GM19328 (cell line): ENCODE data around the gene WDR48.

ENCODE experiments used
- ATAC-seq: cut with Tn5 transposase; IDR thresholded peaks from one replicate; pipeline ENCODE4 v1.9.1; 2021; ENCODE audit warnings: mild to moderate bottlenecking, moderate library complexity; ENCODE audit not compliant: unreplicated experiment

WDR48 gene

DNA sequence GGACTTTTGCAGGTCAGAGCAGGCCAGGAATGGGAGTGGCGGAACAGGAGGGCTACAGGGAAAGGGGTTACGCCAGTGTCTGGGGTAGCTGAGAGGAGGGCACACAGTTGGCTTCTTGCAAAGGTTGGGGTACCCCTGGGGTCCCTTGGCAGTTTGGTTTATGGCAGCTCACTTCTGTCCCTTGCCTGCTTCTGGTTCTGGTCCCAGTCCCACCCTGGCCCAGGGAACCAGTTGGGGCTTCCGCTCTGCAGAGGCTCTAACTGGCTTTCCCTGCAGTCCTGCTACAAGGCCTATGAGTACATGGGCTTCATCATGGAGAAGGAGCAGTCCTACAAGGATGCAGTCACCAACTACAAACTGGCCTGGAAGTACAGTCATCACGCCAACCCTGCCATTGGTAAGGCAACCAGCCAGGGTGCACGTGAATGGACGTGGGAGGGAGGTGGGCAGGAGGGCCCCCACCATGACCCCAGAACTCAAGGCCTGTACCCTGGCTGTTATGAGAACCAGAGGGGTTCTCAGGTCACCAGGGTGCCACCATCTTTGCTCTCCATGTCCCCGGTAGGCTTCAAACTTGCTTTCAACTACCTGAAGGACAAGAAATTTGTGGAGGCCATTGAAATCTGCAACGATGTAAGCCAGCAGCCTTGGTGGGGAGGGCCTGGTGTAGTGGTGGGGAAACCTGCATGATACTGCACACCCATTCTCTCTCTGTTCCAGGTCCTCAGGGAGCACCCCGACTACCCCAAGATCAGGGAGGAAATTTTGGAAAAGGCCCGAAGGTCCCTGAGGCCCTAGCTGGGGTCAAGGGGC is 86.4 kb downstream of the WDR48 start:
- no peak for ATAC-seq

DNA sequence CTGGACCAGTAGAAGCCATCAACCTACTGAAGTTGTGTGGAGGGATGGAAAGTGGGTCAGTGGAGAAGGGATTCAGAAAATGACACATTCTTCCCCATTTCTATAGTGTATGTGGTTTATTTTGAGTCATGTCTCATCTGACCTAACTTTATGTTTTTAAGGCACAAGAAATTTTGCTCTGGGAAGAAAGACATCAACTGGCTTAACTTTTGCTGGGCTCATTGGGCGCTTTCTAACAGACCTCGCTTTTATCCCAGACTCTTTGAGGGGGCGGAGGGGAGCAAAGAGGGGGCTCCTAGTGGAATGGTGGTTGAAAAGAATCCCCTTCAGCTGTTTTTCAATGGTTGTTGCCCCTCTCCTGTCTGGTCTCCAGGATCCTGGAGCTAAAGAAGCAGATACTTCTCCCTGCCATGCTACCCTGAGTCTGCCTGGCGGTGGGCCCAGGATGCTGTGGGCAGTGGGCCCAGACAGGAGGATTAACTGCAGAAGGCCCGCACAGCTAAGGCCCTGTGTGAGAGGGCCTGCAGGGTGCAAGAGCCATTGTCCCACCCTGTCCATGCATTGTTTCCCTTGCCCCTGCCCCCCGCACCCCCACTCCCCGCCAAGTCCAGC is 87.1 kb downstream of the WDR48 start:
- ATAC-seq = no peak

DNA sequence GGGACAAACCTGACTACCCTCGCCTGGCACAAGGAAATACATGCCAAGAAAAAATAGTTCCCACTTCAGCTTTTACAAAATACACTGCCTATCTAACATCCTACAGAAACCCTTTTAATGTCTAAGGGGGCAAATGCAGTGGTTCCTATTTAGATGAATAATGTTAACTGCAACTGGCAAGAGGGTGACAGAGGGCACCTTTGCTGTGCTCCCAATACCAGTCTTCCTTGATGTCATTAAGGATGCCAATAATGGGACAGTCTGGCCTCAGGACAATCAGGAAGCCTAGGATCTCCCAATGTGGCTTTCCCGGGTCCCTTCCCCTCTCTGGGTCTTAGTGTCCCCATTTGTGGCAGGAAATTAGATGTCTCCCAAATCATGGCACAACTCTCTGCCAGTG is 87.6 kb downstream of the WDR48 start:
- no peak for ATAC-seq

DNA sequence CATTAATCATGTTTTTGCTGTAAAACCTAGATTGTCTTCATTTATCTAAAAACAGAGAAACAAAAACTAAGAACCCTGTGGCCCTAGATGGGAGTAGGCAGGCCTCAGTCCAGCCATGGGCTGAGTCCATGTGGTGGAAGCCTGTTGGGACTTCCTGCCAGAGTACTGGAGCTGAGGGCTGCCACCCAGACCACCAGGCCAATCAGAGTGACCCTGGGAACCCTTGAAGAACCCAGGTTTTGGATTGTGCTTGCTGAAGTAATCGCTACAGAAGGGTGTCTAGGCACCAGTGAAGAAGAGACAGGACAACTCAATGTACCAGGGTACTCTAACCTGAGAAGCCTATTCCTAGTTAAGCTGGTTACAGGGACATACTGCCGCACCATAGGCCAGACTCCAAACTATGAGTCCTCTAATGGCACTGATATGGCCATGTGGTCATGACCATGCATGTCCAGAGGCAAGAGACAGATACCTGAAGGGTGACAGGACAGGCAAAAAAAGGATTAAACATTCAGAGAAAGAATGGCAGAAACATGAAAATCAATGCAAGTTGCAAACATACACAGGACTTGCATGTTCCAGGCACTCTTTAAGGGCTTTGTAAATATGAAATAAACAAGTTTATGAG is 88.6 kb downstream of the WDR48 start:
- ATAC-seq = no peak

- no peak for ATAC-seq
Measured at GRCh38 chr3:39141171-39141995, 89.6 kb downstream of the WDR48 start.

- ATAC-seq = no peak
Measured at GRCh38 chr3:39142067-39142466, 90.3 kb downstream of the WDR48 start.

- no peak for ATAC-seq
Measured at GRCh38 chr3:39143051-39143885, 91.5 kb downstream of the WDR48 start.

DNA sequence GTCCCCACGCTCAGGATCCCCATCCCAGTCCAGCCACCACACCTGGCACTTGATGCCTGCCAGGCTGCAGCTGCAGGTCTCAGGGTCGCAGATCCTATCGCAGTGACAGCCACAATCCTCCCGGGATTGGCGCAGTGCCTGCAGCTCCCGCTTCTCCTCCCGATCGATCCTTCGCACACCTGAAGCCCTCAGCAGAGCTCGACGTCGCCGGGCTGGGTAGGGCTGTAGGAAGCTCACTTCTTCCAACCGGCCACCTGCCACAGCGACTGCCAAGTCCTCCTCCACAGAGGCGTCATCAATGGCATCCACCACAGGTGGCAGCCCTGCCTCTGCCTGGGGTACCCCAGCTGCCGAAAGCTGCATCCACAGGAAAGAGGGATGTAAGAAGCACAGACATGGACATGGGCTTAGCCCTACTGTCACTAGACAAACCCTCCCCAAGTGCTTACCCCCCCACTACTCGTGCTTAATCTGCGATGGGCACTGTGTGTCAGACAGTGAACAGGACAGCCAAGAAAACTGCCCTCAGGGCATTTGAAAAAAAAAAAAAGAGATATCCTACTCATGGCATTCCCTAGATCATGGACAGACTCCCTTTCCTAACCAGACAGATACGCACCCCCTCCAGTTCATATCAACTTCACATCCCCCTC is 92.4 kb downstream of the WDR48 start:
- ATAC-seq = no peak

DNA sequence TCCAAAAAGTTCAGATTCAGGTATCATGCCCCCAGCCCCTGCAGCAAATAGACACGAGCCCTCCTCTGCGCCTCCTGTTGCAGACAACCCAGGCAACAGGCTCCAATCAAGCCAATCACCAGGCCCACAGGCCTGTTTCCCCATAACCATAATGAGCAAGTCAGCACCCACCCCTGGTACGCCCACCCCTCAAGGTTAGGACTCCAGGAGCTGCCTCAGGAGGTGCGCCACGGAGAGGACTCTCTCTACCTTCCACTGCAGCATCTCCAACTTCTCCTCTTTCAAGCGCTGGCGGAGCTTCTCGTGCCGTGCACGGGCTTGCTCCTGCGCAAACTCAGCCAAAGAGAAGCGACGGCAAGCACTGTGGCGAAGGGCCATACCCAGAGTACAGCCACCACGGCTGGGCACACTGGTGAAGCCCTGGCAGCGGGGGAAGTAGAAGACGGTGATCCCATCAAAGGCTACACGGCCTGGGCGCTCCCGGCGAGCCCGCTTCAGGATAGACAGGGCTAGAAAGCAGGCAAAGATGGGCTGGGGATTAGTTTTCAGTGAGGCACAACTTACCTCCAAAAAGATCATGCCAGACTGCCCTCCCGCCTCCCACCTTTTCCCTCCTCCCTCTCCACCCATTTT is 93.0 kb downstream of the WDR48 start:
- no peak for ATAC-seq

GRCh38 chr3:39146083-39146501 is 94.3 kb downstream of the WDR48 start:
- ATAC-seq = no peak
